ENCODE data around the gene NDST1. TPM values are rescaled to one million over a fixed set of nuclear protein-coding genes. Genes with fewer than 3 reads are reported as not detected.

NDST1 gene
- total RNA-seq, 2 donors from 2014 or later: 59.3 to 71.2 TPM

DNA sequence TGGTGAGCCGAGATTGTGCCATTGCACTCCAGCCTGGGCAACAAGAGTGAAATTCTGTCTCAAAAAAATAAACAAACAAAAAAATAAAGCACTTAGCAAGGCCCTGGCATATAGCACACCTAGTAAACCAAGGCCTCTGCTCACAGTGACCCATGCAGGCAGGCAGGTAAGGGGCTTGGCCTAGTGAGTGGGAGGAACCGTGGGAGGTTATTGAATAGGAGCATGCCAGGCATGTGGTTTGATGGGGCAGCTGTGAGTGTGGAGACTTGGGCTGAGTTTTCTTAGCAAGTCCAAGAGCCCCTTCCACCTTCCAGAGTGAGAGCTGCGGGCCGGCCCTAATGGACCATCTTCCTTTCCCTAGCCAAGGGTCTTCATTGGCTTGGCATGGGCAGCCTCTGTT lies 4.5 kb upstream of the NDST1 start:
- DNase-seq (no peak), ATAC-seq (no peak)
- intact Hi-C loops (cut with DNase I): no loop called here

GRCh38 chr5:150503977-150504620 lies 3.8 kb upstream of the NDST1 start:
- ATAC-seq (peak; percentile 58 to 75), DNase-seq (peak; percentile 69)
- intact Hi-C loops (cut with DNase I): no loop called here

DNA sequence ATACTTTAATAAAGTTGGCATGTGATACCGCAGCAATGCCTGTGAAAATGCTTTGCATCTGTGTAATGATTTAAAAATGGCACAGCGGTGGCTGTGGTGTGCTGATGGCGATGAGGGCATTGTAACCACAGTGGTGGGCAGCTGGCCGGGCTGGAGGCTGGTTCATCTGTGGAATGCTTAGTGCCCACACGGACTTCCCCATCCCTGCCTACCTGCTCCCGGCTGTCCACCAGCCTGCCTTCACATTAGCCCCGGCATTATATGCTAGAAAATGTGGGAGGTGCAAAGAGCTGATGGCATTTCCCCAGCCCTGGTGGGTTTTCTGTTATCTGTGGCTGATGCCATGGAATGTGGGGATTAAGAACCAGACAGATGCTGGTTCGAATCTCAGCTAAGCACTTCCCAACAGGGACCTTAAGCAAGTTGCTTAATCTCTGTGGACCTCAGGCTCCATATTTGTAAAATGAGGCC lies 2.9 kb upstream of the NDST1 start:
- ATAC-seq: peak; percentile 5 to 19
- intact Hi-C loops (cut with DNase I): no loop called here
- no peak for DNase-seq

- DNase-seq (no peak), ATAC-seq (no peak)
- intact Hi-C loops (cut with DNase I): no loop called here
These were observed 2.1 kb upstream of the NDST1 start for GRCh38 chr5:150505816-150506215.

DNA sequence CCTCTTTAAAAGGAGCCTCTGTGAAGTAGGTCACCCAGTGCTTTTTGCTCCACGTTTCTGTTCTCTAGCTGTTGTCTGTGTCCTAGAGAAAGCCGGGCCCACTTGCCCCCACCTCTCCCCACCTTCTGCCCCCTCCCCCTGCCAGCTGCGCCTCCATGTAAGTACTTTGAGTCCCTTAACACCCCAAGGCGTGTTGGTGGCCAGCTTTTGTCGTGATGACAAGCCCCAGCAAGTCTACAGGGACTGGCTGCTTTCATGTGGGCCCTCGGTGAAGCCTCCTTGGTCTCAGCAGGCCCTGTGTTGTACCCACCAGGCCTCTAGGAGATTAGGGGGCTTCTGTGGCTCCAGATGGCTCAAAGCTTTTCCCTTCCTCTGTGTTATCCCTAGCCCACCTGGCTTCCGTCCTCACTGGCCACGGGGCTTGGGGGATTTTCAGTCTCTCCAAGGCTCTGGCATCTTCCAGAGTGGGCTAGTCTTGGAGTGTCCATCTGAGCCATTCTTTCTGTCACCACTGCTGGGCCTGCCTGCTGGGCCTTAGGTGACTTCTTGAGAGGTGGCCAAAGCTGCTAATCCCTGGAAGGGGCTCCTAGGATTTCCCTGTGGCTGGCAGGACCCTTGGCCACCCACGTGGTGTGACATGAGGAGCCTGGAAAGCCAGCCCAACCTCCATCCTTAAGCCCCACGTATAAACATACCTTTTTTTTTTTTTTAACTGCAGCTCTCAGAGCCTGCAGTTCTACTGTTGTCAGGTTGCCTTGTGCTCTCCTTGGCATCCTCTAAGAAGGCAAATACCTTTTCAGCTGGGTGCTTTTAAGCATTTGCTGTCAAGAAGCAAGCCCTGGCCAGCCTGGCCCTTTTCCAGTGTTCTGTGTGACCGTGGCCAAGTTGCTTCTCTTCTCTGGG lies 1.1 kb upstream of the NDST1 start:
- intact Hi-C loops (cut with DNase I): no loop called here
- DNase-seq: no peak
- ATAC-seq: no peak

GRCh38 chr5:150508277-150508640 lies 328 bp downstream of the NDST1 start:
- DNase-seq (no peak), ATAC-seq (no peak)

GRCh38 chr5:150508828-150509227 lies 897 bp downstream of the NDST1 start:
- intact Hi-C loops (cut with DNase I): no loop called here
- no peak for DNase-seq

More at GRCh38 chr5:150508277-150508640, 328 bp downstream of the NDST1 start:
- intact Hi-C loops (cut with DNase I): no loop called here

GRCh38 chr5:150509992-150510391 lies 2.1 kb downstream of the NDST1 start:
- ATAC-seq (no peak), DNase-seq (no peak)
- intact Hi-C loops (cut with DNase I): no loop called here

More at GRCh38 chr5:150508828-150509227, 897 bp downstream of the NDST1 start:
- no peak for ATAC-seq

DNA sequence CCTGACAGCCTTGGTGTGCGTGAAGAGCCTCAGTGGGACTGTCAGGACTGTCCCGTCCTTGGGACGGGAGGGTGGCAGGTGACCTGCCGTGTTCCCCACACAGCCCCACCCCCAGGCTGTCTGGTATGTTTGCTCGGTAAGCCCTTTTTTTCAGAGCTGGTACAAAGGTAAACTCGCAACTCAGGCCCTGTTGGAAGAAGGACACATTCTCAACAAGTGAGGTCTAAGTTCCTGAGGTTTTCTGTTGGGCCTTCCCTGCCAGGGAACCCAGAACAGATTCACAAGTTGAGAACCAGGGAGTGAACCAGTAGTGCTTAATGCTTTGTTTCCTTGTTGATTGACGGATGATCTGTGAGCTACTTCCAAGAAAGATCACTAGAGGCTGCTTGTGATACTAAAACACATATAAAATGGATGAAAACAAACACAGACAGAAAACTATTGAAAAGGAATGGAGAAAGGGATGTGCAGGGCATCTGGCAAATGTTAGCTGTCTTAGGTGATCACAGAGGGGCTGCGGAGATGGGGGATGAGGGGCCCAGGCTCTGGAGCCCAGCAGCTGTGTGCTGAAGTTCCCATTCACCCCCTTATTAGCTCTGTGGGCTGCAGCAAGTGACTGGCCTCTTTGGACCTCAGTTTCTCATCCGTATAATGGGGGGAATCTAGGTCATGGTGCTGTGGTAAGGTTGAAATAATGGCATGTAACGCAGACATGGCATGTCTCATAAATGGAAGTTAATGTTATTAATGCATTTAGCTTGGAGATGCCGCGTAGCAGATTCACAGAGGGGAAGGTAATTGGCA lies 2.7 kb downstream of the NDST1 start:
- ATAC-seq: no peak
- intact Hi-C loops (cut with DNase I): no loop called here
- no peak for DNase-seq

- ATAC-seq (peak in 1 of 2 donors; percentile 44), DNase-seq (peak; percentile 70)
- intact Hi-C loops (cut with DNase I): no loop called here
These were observed 3.8 kb downstream of the NDST1 start for GRCh38 chr5:150511578-150512367.

- no peak for DNase-seq
These were observed 4.4 kb downstream of the NDST1 start for GRCh38 chr5:150512368-150512747.

DNA sequence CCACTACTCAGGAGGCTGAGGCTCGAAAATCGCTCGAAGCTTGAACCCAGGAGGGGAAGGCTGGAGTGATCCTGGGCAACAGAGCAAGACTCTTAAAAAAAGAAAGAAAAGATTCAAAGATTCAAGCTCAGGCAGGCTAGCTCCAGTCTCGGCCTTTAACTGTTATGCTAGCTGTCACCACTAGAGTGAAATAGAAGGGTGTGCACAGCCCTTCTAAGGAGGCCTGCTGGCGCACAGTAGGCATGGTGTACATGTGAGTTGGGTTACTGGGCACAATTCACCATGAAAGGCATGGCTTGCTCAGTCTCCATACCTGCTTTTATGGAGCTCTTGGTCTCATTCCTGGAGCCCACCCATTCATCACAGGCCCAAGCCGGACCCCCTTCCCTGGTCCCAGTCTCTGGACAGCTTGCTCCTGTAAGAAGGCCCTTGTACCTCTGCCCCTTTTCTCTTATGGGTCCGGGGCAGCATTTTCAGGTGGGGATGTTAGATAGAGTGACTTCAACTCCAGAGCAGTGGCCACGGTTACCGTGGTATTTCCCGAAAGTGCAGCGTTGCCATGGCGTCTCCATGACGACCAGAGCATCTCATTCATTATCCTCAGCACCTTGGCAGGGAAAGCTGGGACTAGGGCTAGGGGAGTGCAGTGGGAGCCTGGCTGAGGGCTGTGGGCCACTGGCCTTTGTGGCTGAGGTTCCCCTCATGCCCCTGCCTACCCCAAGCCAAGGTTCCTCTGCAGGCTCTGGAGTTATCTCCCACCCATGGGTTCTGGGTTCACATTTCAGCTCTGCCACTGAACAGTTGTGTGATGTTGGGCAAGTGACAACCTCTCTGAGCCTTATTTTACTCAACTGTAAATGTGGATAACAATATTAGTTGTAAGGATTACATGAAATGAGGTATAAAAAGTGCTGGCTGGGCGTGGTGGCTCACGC lies 5.7 kb downstream of the NDST1 start:
- intact Hi-C loops (cut with DNase I): no loop called here
- DNase-seq (no peak), ATAC-seq (no peak)

More at GRCh38 chr5:150512368-150512747, 4.4 kb downstream of the NDST1 start:
- no peak for ATAC-seq
- intact Hi-C loops (cut with DNase I): no loop called here

DNA sequence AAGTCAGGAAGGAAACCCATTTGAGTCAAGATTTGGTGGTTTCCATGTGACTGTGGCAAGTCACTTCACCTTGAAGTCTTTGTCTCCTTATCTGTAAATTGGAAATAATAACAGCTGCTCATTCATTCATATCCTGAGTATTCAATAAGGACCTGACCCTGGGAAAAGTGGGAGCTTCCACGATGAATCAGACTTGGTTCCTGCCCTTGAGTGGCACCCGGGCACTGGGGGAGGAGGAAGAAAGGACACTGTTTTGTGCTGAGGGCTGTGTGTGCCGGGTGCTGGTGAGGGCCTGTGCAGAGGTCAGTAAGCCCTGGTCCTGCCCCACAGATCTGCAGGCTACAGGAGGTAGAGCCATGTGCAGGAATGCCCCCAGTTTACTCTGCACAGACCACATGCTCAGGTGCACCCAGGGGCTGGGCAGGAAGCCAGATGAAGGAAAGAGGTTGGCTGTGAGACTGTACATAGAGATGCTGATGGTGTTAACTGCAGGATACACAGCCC lies 6.8 kb downstream of the NDST1 start:
- ATAC-seq (peak in 1 of 2 donors; percentile 5), DNase-seq (no peak)
- intact Hi-C loops (cut with DNase I): no loop called here

DNA sequence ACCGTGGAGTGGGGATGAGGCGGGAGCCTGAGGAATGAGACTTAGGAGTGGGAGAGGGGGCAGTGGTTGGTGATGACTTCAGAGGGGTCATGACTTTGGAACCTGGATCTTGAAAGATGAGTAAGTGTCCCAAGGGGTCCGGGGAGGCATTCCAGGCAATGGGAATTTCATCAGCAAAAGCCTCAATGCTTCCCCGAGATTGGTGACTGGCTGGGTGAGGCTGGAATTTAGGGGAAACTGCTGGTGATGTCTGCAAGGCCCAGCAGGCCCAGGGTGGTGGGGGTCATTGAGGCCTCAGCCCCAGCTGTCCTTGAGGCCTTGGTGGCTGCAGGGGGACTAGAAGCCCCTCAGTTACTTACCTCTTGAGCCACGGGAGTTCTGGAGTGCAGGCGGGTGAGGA lies 7.5 kb downstream of the NDST1 start:
- DNase-seq (peak; percentile 62), ATAC-seq (peak; percentile 4 to 42)
- intact Hi-C loops (cut with DNase I): no loop called here

DNA sequence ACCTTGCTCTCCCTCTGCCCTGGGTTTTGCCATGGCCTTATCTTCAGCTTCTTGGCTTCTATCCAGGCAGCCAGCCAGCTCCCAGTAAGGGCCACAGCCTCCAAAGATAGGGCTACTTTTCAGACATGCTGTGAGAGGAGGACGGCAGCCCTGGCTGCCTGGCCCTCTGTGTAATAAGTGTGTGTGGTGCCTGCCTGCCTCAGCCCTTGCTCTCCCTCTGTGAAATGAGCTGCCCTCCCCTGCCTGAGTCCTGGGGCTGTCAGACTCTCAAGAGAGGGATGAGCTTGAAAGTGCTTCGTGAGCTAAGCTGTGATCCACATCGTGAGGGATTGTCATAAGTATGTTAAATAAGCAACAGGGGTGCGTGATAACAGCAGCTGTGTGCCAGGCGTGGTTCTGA lies 8.1 kb downstream of the NDST1 start:
- DNase-seq: peak; percentile 63
- intact Hi-C loops (cut with DNase I): no loop called here
- ATAC-seq: peak; percentile 76 to 79

- peak; percentile 29 to 36 for ATAC-seq
- DNase-seq: peak; percentile 63
- intact Hi-C loops (cut with DNase I): no loop called here
These were observed 9.6 kb downstream of the NDST1 start for GRCh38 chr5:150517272-150518152.

Measured in left cardiac atrium (tissue), 4 donors.